Stimulated activated CD4-positive, alpha-beta T cell treated with anti-CD3 and anti-CD28 coated beads, Interleukin-4, amount 100 ng/mL, for 1 hour (primary cell): ENCODE results near the gene WDR83.
"Not testable (repeated sequence)": the region's sequence is repeated elsewhere in the genome, so short reads cannot be mapped to it uniquely, and the experiment has no call there.

Experiments
- DNase-seq: peaks from one replicate; pipeline ENCODE4 v3.0.0-alpha.2; 2020

The WDR83 gene

GRCh38 chr19:12666265-12667048 lies at the start of gene WDR83, which contains the start of gene MAN2B1:
Gene WDR83 (plus strand): TSS chr19:12666807. CDS start chr19:12669791, 2,984 bp downstream.
Gene MAN2B1 (minus strand): TSS chr19:12666742. CDS start chr19:12666701, 41 bp downstream.
- DNase-seq = peak; percentile 87

- DNase-seq = no peak
Measured at GRCh38 chr19:12617646-12618045, 49.0 kb upstream of the WDR83 start.

- not testable (repeated sequence) for DNase-seq
Measured at GRCh38 chr19:12621253-12622024, 45.2 kb upstream of the WDR83 start.

- DNase-seq = no peak
Measured at GRCh38 chr19:12623361-12624031, 43.1 kb upstream of the WDR83 start.

- DNase-seq = no peak
Measured at GRCh38 chr19:12626958-12627357, 39.6 kb upstream of the WDR83 start.

GRCh38 chr19:12628040-12629022 lies 38.3 kb upstream of the WDR83 start:
- no peak for DNase-seq

GRCh38 chr19:12629215-12629614 lies 37.4 kb upstream of the WDR83 start:
- DNase-seq = no peak

GRCh38 chr19:12636631-12637030 lies 30.0 kb upstream of the WDR83 start:
- no peak for DNase-seq

GRCh38 chr19:12638611-12639182 lies 27.9 kb upstream of the WDR83 start:
- no peak for DNase-seq

GRCh38 chr19:12639901-12640613 lies 26.6 kb upstream of the WDR83 start:
- peak; percentile 86 for DNase-seq

GRCh38 chr19:12641456-12641855 lies 25.2 kb upstream of the WDR83 start:
- no peak for DNase-seq

GRCh38 chr19:12642506-12642905 lies 24.1 kb upstream of the WDR83 start:
- no peak for DNase-seq

- DNase-seq = not testable (repeated sequence)
Measured at GRCh38 chr19:12643716-12644115, 22.9 kb upstream of the WDR83 start.

- DNase-seq = no peak
Measured at GRCh38 chr19:12646551-12646950, 20.1 kb upstream of the WDR83 start.

GRCh38 chr19:12647047-12647446 lies 19.6 kb upstream of the WDR83 start:
- DNase-seq = no peak

- DNase-seq = peak; percentile 39
Measured at GRCh38 chr19:12647490-12648071, 19.0 kb upstream of the WDR83 start.

GRCh38 chr19:12648088-12648487 lies 18.5 kb upstream of the WDR83 start:
- no peak for DNase-seq

- DNase-seq = no peak
Measured at GRCh38 chr19:12649941-12650340, 16.7 kb upstream of the WDR83 start.

- no peak for DNase-seq
Measured at GRCh38 chr19:12652219-12652618, 14.4 kb upstream of the WDR83 start.

GRCh38 chr19:12655546-12655945 lies 11.1 kb upstream of the WDR83 start:
- DNase-seq = no peak
